Measurements from ENCODE around the gene FANCE. TPM values are rescaled to one million over a fixed set of nuclear protein-coding genes. Genes with fewer than 3 reads are reported as not detected.

Gene FANCE
- total RNA-seq, 1 experiment from 2014 or later: 12.4 TPM

GRCh38 chr6:35426074-35426473 is 26.1 kb upstream of the FANCE start:
- intact Hi-C loops (cut with micrococcal nuclease; ENCODE audit: unreplicated experiment): no loop called here
- CTCF ChIA-PET: no interaction called here
- H3K4me3 ChIP-seq (ENCODE audit: low read depth, low read length): no peak overlapping the region
- Mint-ChIP-seq H3K9me3 (ENCODE audit: unreplicated experiment) (peaks cover 10% of the 10 kb centered on the region), H3K4me3 (ENCODE audit: unreplicated experiment) (no peak overlapping the region), H3K4me1 (ENCODE audit: low read depth, unreplicated experiment) (no peaks in the 10 kb centered on the region), H3K36me3 (ENCODE audit: insufficient read depth, unreplicated experiment) (peaks cover 4% of the 10 kb centered on the region), H3K27ac (ENCODE audit: unreplicated experiment) (no peak overlapping the region), H3K27me3 (ENCODE audit: insufficient read depth, unreplicated experiment) (no peaks in the 10 kb centered on the region)
- no peaks in the 10 kb centered on the region for H3K27me3 ChIP-seq (replicated peaks; ENCODE audit: control insufficient read depth, insufficient read depth, low read length)
- no peak for DNase-seq
- no peaks in the 10 kb centered on the region for H3K9me3 ChIP-seq
- no peaks in the 10 kb centered on the region; the same call in 1 of the 2 replicates for H3K4me1 ChIP-seq
- BruUV-seq (replicated peaks): no TSS peak
- H3K36me3 ChIP-seq (ENCODE audit: control insufficient read depth, insufficient read depth, low read length): no peaks in the 10 kb centered on the region
- POLR2A ChIA-PET: no interaction called here
- TF ChIP-seq CTCF (IDR thresholded peaks at IDR 0.05; ENCODE audit: insufficient read depth in 1 of 2, low read depth in 1 of 2, low read length in 1 of 2, severe bottlenecking in 1 of 2, unreplicated experiment in 1 of 2): no peak

- Mint-ChIP-seq H3K9me3 (ENCODE audit: unreplicated experiment) (peaks cover 10% of the 10 kb centered on the region), H3K4me1 (ENCODE audit: low read depth, unreplicated experiment) (no peaks in the 10 kb centered on the region), H3K36me3 (ENCODE audit: insufficient read depth, unreplicated experiment) (no peaks in the 10 kb centered on the region), H3K4me3 (ENCODE audit: unreplicated experiment) (no peak overlapping the region), H3K27me3 (ENCODE audit: insufficient read depth, unreplicated experiment) (no peaks in the 10 kb centered on the region), H3K27ac (ENCODE audit: unreplicated experiment) (no peak overlapping the region)
- Histone ChIP-seq H3K36me3 (ENCODE audit: control insufficient read depth, insufficient read depth, low read length) (no peaks in the 10 kb centered on the region), H3K9me3 (no peaks in the 10 kb centered on the region), H3K27me3 (replicated peaks; ENCODE audit: control insufficient read depth, insufficient read depth, low read length) (no peaks in the 10 kb centered on the region), H3K4me3 (ENCODE audit: low read depth, low read length) (no peak overlapping the region), H3K4me1 (no peaks in the 10 kb centered on the region; the same call in 1 of the 2 replicates)
- BruUV-seq (replicated peaks): no TSS peak
- no peak for DNase-seq
- TF ChIP-seq CTCF (IDR thresholded peaks at IDR 0.05; ENCODE audit: insufficient read depth in 1 of 2, low read depth in 1 of 2, low read length in 1 of 2, severe bottlenecking in 1 of 2, unreplicated experiment in 1 of 2): no peak
- ChIA-PET POLR2A (no interaction called here), CTCF (no interaction called here)
- intact Hi-C loops (cut with micrococcal nuclease; ENCODE audit: unreplicated experiment): no loop called here
Measured at GRCh38 chr6:35427435-35427834, 24.7 kb upstream of the FANCE start.

DNA sequence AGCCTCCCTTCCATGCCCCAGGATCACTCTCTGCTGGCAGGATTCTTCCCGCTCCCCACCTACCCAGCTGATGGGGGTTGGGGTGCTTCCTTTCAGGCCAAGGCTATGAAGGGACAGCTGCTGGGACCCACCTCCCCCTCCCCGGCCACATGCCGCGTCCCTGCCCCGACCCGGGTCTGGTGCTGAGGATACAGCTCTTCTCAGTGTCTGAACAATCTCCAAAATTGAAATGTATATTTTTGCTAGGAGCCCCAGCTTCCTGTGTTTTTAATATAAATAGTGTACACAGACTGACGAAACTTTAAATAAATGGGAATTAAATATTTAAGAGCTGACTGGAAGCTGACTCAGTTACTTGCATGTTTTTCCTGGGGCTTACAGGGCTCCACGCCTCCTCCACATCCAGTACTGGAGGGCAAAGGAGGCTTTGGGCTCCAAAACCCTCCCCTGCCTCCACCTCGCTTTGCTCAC is 24.3 kb upstream of the FANCE start:
- no peak for DNase-seq
- TF ChIP-seq CTCF (IDR thresholded peaks at IDR 0.05; ENCODE audit: insufficient read depth in 1 of 2, low read depth in 1 of 2, low read length in 1 of 2, severe bottlenecking in 1 of 2, unreplicated experiment in 1 of 2): no peak
- H3K27me3 ChIP-seq (replicated peaks; ENCODE audit: control insufficient read depth, insufficient read depth, low read length): no peaks in the 10 kb centered on the region
- no peak overlapping the region for H3K4me3 ChIP-seq (ENCODE audit: low read depth, low read length)
- no TSS peak for BruUV-seq (replicated peaks)
- Mint-ChIP-seq H3K27me3 (ENCODE audit: insufficient read depth, unreplicated experiment) (no peaks in the 10 kb centered on the region), H3K27ac (ENCODE audit: unreplicated experiment) (no peak overlapping the region), H3K9me3 (ENCODE audit: unreplicated experiment) (peaks cover 10% of the 10 kb centered on the region), H3K36me3 (ENCODE audit: insufficient read depth, unreplicated experiment) (no peaks in the 10 kb centered on the region), H3K4me3 (ENCODE audit: unreplicated experiment) (no peak overlapping the region), H3K4me1 (ENCODE audit: low read depth, unreplicated experiment) (no peaks in the 10 kb centered on the region)
- no peaks in the 10 kb centered on the region; the same call in 1 of the 2 replicates for H3K4me1 ChIP-seq
- intact Hi-C loops (cut with micrococcal nuclease; ENCODE audit: unreplicated experiment): no loop called here
- ChIA-PET CTCF (no interaction called here), POLR2A (no interaction called here)
- no peaks in the 10 kb centered on the region for H3K36me3 ChIP-seq (ENCODE audit: control insufficient read depth, insufficient read depth, low read length)
- H3K9me3 ChIP-seq: no peaks in the 10 kb centered on the region

Data from Caco-2 (cell line).